Transverse colon (tissue), 4 donors: Measurements from ENCODE around the gene UBE2Z. TPM values are rescaled to one million over a fixed set of nuclear protein-coding genes. Genes with fewer than 3 reads are reported as not detected.

Source experiments
- DNase-seq: peaks from one replicate; pipeline ENCODE4 v3.0.0-alpha.2; 2019
- H3K27ac ChIP-seq, 4 donors: fragments of 200-600 bp; sonication (generic); 2 replicates each; pipeline ENCODE4 v1.5.1; 2016 to 2018; ENCODE audit warnings: inconsistent platforms in 4 of 4
- H3K27me3 ChIP-seq: fragments of 200-600 bp; sonication (generic); 2 replicates; pipeline ENCODE4 v1.5.1; 2017; ENCODE audit warnings: inconsistent platforms
- H3K36me3 ChIP-seq, 4 donors: fragments of 200-600 bp; sonication (generic); 2 replicates each; pipeline ENCODE4 v1.5.1; 2017 to 2019; ENCODE audit warnings: inconsistent platforms in 4 of 4
- H3K4me1 ChIP-seq, 4 donors: fragments of 200-600 bp; sonication (generic); 2 replicates each; pipeline ENCODE4 v1.5.1; 2017 to 2020; ENCODE audit warnings: inconsistent platforms in 4 of 4
- H3K4me3 ChIP-seq, 4 donors: fragments of 200-600 bp; sonication (generic); 1 replicate in 1 of 4; 2 replicates in 3 of 4; pipeline versions ENCODE4 v1.5.1 to v1.6.1; 2017 to 2019; ENCODE audit warnings: inconsistent platforms in 4 of 4
- H3K9me3 ChIP-seq, 2 donors: fragments of 200-600 bp; sonication (generic); 2 replicates each; pipeline ENCODE4 v1.5.1; 2017 to 2019; ENCODE audit warnings: inconsistent platforms in 2 of 2
- EP300 ChIP-seq: sonication (generic); formaldehyde crosslinking; IDR thresholded peaks from one replicate; pipeline ENCODE4 v1.6.1; 2017; ENCODE audit warnings: antibody characterized with exemption, low read depth
- POLR2A ChIP-seq: fragments of 450-650 bp; IDR thresholded peaks from one replicate; pipeline ENCODE4 v1.6.1; 2016; ENCODE audit warnings: antibody characterized with exemption, mild to moderate bottlenecking, moderate library complexity
- POLR2AphosphoS5 ChIP-seq, 3 donors: sonication (generic); formaldehyde crosslinking; IDR thresholded peaks; one replicate each; pipeline ENCODE4 v1.6.1; 2016; ENCODE audit warnings: antibody characterized with exemption in 3 of 3
- WGBS, 2 donors: methylation state at CpG; one replicate each; pipeline ENCODE4 v1.1.5; 2018; ENCODE audit warnings: low coverage in 1 of 2; 5-methylcytosine and 5-hydroxymethylcytosine counted together
- in situ Hi-C, 4 donors: fragments of 200-750 bp; cut with MboI; loops; one replicate each; pipeline versions ENCODE4 v1.15.0 to v1.15.1; 2017; ENCODE audit warnings: low sequenced_read_pairs in 3 of 4, low pct_ligation_motif_present in 1 of 4, low pct_unique_long_range_greater_than_20kb in 1 of 4
- intact Hi-C: fragments of 100-400 bp; cut with DNase I; formaldehyde crosslinking; loops from one replicate; pipeline ENCODE4 v1.15.1; 2023; ENCODE audit warnings: low total_unique reads
- total RNA-seq, 4 donors: library from RNA; depleted of rRNA; stranded (reverse); fragments of >200 nt; gene quantifications; one replicate each; pipeline ENCODE4 v1.1.0, GENCODE V29; 2016
- TF ChIP-seq, protein P1 (sequence below), 5 experiments: fragments of 200-600 bp in 3 of 5; fragments of 450-650 bp in 2 of 5; sonication (generic) in 3 of 5; IDR thresholded peaks; 1 replicate in 2 of 5; 2 replicates in 3 of 5; pipeline ENCODE4 v1.5.1; 2016 to 2017; ENCODE audit warnings: antibody characterized with exemption in 5 of 5, inconsistent platforms in 3 of 5, mild to moderate bottlenecking in 2 of 5, moderate library complexity in 1 of 5

The UBE2Z gene
- total RNA-seq, 4 donors from 2014 or later: 33.2 to 70.8 (median 47.6) TPM

DNA sequence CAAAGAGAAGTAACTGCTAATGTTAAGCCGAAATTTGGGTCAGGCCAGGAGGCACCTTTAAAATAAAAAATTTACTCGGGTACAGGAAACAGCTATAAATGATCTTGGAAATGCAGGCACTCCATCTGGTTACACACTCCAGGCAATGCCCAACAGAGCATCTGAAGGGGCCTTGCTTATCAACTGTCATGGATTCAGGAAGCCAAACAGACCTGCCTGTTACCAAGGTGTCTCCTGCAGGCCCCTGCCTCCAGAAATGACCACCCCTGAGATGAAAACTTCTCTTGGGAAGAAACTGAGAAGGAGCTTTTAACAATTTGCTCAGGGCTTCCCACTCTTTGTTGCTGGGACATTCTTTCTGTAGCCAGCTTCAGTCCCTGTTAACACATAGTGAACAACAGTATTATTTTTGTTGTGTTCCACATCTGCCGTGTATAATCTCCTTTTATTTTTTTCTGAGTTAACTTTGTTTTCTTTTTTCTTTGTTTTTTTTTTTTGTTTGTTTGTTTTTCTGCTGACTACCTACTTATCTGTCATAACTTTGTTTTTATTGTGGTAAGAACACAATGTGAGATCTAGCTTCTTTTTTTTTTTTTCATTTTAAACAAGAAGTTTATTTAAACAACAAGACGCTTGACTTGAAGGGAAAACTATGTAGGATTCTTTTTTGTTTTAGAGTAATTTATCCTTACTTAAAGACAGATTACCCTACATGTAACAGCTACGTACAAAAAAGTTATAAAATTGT lies 34.3 kb upstream of the UBE2Z start:
- DNase-seq: no peak
- in situ Hi-C loops: loop anchor here in 1 of 4 donors (10.0 kb wide), 1 partner anchor 69 kb away; no protein-coding TSS in a partner anchor
- no peaks in the 10 kb centered on the region for H3K27me3 ChIP-seq
- no peaks in the 10 kb centered on the region for H3K9me3 ChIP-seq
- no peaks in the 10 kb centered on the region for H3K36me3 ChIP-seq
- intact Hi-C loops: loop anchor here (10.0 kb wide), 1 partner anchor 149 kb away; the partner anchor contains the start of genes HOXB13, PRAC1 and PRAC2
- H3K4me1 ChIP-seq: peaks cover 19 to 74% (median 46%) of the 10 kb centered on the region in 4 donors
- no peak overlapping the region for H3K4me3 ChIP-seq
- TF ChIP-seq, protein P1, sequence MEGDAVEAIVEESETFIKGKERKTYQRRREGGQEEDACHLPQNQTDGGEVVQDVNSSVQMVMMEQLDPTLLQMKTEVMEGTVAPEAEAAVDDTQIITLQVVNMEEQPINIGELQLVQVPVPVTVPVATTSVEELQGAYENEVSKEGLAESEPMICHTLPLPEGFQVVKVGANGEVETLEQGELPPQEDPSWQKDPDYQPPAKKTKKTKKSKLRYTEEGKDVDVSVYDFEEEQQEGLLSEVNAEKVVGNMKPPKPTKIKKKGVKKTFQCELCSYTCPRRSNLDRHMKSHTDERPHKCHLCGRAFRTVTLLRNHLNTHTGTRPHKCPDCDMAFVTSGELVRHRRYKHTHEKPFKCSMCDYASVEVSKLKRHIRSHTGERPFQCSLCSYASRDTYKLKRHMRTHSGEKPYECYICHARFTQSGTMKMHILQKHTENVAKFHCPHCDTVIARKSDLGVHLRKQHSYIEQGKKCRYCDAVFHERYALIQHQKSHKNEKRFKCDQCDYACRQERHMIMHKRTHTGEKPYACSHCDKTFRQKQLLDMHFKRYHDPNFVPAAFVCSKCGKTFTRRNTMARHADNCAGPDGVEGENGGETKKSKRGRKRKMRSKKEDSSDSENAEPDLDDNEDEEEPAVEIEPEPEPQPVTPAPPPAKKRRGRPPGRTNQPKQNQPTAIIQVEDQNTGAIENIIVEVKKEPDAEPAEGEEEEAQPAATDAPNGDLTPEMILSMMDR (IDR thresholded peaks at IDR 0.05): no peak
- TF ChIP-seq POLR2AphosphoS5 (IDR thresholded peaks at IDR 0.05): no peak
- no peak for TF ChIP-seq POLR2A
- TF ChIP-seq EP300: no peak
- WGBS, 2 donors: 38 to 58% methylated on average over 3 to 5 of the region's 5 CpGs
- H3K27ac ChIP-seq: peak overlapping the region; percentile 77 to 87 (median 82)

DNA sequence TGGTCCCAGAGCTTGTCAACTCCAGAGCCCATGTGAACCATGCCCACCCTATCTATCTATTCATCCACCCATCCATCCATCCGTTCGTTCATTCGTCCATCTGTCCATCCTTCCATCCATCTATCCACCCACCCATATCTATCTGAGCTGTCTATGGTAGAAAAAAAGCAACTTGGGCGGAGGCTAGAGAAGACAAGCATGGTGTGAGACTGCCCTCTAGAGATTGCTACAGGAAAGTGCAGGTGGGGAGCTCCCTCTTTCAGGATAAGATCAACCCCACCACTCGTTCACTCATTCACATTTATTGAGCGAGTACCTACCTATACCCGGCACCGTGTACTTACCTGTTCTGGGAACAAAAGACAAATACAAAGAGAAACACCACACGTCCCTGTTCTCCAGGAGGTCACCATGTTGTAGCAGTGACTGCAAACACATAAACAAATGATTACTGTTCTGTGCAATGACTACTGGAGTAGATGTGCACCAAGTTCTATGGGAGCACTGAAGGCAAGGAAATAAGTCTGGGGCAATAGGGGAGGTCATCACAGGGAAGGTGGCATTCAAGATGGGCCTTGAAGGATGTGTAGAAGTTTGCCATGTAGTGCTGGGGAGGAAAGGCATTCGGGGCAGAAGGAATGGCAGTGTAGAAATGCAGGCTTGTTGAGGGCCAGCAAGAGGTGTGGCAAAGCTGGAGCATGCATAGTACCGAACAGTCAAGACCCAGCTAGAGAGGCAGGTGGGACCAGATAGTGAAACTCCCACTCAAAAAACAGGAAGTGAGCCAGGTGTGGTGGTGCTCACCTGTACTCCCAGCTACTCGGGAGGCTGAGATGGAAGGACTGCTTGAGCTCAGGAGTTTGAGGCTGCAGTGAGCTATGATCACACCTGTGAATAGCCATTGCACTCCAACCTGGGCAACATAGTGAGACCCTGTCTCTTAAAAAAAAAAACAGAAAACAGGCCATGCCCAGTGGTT lies 29.0 kb upstream of the UBE2Z start:
- peak; percentile 50 for DNase-seq
- H3K4me1 ChIP-seq: peaks cover 0 to 21% (median 2%) of the 10 kb centered on the region in 4 donors
- H3K27me3 ChIP-seq: no peaks in the 10 kb centered on the region
- in situ Hi-C loops: loop anchor here in 2 of 4 donors (5.0 to 10.0 kb wide), 2 partner anchors 74 to 77 kb away; no protein-coding TSS in a partner anchor
- TF ChIP-seq, protein P1 (IDR thresholded peaks at IDR 0.05): peak; percentile 91 to 95 (median 94)
- TF ChIP-seq POLR2AphosphoS5 (IDR thresholded peaks at IDR 0.05): no peak
- no peak for TF ChIP-seq EP300
- no peak for TF ChIP-seq POLR2A
- WGBS, 2 donors: 0 to 19% methylated on average over 5 to 12 of the region's 12 CpGs
- intact Hi-C loops: loop anchor here (2.0 to 10.0 kb wide), 2 partner anchors 64 to 154 kb away; partner anchors contain the start of genes HOXB13, PRAC1 and PRAC2
- no peaks in the 10 kb centered on the region for H3K9me3 ChIP-seq
- no peaks in the 10 kb centered on the region for H3K36me3 ChIP-seq
- H3K4me3 ChIP-seq: no peak overlapping the region
- no peak overlapping the region for H3K27ac ChIP-seq

DNA sequence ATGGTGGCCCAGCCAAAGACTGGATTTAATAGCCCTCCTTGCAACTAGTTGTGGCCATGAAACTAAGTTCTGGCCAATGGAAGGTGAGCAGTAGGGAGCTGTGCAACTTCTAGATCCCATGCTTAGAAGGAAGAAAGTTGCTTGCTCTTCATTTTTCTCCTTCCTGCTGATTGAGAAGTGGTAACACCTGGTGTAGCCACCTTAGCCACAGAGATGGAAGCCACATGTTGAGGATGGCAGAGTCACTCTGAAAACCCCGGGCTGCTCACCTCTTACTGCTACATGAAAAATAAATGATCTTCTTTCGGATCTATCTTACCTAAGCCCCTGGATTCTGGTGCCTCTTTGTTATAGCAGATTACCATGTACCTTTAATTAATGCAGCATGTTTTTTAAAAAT lies 25.9 kb upstream of the UBE2Z start:
- 77 to 83% methylated on average over 1 to 2 of the region's 2 CpGs for WGBS, 2 donors
- in situ Hi-C loops (loop anchor here (5.0 to 10.0 kb wide), 3 partner anchors 80 to 207 kb away; no protein-coding TSS in a partner anchor), intact Hi-C loops (no loop called here)
- Histone ChIP-seq H3K36me3 (no peaks in the 10 kb centered on the region), H3K4me3 (no peak overlapping the region), H3K27me3 (no peaks in the 10 kb centered on the region), H3K4me1 (peaks cover 0 to 19% (median 1%) of the 10 kb centered on the region in 4 donors), H3K9me3 (no peaks in the 10 kb centered on the region), H3K27ac (no peak overlapping the region)
- no peak for DNase-seq
- no peak for TF ChIP-seq EP300
- no peak for TF ChIP-seq POLR2A
- TF ChIP-seq POLR2AphosphoS5 (IDR thresholded peaks at IDR 0.05): no peak
- TF ChIP-seq, protein P1 (IDR thresholded peaks at IDR 0.05): no peak

DNA sequence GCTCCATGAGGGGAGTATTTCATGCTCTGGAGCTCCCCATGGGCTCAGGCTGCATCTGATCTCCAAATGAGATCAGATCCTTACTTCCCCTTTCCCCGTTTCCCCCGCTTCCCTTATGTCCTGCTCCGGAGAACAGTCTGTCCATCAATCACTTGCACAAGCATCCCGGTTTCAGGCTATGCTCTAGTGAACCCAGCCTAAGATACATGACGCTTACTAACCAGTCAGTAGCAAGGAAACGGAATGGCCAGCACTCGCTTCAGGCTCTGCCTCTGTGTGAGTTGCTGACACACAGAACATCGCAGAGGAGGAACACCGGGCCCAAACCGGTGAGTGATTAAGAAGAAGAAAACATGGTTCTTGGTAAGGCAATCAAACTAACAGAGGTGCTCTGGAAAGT lies 25.0 kb upstream of the UBE2Z start:
- peaks cover 0 to 11% (median 0%) of the 10 kb centered on the region in 4 donors for H3K4me1 ChIP-seq
- intact Hi-C loops: no loop called here
- no peak for DNase-seq
- in situ Hi-C loops: loop anchor here (5.0 to 10.0 kb wide), 3 partner anchors 81 to 208 kb away; no protein-coding TSS in a partner anchor
- H3K4me3 ChIP-seq: no peak overlapping the region
- no peaks in the 10 kb centered on the region for H3K9me3 ChIP-seq
- H3K36me3 ChIP-seq: no peaks in the 10 kb centered on the region
- H3K27me3 ChIP-seq: no peaks in the 10 kb centered on the region
- TF ChIP-seq POLR2AphosphoS5 (IDR thresholded peaks at IDR 0.05): no peak
- TF ChIP-seq, protein P1 (IDR thresholded peaks at IDR 0.05): no peak
- TF ChIP-seq POLR2A: no peak
- H3K27ac ChIP-seq: no peak overlapping the region
- WGBS, 2 donors: 78 to 87% methylated on average over 3 to 10 of the region's 10 CpGs
